ENCODE measurements around the gene ATP10A.
A peak's percentile ranks its signal among the peaks of the same experiment; 100 is the strongest.

ATP10A gene

DNA sequence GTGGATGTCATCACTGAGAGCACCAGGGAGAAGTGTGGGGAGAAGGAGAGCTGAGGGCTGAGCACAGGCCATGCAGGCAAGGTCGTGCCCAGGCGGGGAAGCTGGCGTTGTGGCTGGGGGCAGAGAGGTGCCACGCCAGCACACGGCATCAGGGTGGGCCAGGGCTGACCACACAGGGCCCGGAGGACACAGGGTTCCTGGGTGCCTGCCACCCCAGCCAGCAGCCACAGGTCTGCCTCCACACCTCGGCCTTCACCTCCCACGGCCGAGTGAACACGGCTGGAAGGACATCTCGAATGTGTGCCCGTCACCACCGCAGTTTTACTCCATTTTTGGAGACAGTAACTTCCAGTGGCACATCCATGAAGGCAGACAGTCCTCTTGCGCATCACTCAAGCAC, 77.1 kb downstream of the ATP10A start:
- H3K27ac ChIP-seq (ENCODE audit: low read length), result no peak overlapping the region
- no peak for DNase-seq (ENCODE audit: low read depth, low spot score)
- H3K4me1 ChIP-seq (ENCODE audit: control insufficient read depth, insufficient read depth, low read length), result no peaks in the 10 kb centered on the region
- no CpG with 5 or more reads among the region's 14 CpGs for WGBS (ENCODE audit: insufficient coverage, insufficient read length)
- H3K36me3 ChIP-seq (ENCODE audit: control insufficient read depth, insufficient read depth, low read length), result no peaks in the 10 kb centered on the region
- H3K9me3 ChIP-seq (ENCODE audit: control insufficient read depth, insufficient read depth, low read length), result no peaks in the 10 kb centered on the region
- no peaks in the 10 kb centered on the region for H3K27me3 ChIP-seq (ENCODE audit: control insufficient read depth, insufficient read depth, low read length)
- H3K4me3 ChIP-seq (ENCODE audit: low read length), result no peak overlapping the region

GRCh38 chr15:25785641-25786025, 77.5 kb downstream of the ATP10A start:
- no peak for DNase-seq (ENCODE audit: low read depth, low spot score)
- Histone ChIP-seq H3K4me3 (ENCODE audit: low read length) (no peak overlapping the region), H3K36me3 (ENCODE audit: control insufficient read depth, insufficient read depth, low read length) (no peaks in the 10 kb centered on the region), H3K4me1 (ENCODE audit: control insufficient read depth, insufficient read depth, low read length) (no peaks in the 10 kb centered on the region), H3K27ac (ENCODE audit: low read length) (no peak overlapping the region), H3K27me3 (ENCODE audit: control insufficient read depth, insufficient read depth, low read length) (no peaks in the 10 kb centered on the region), H3K9me3 (ENCODE audit: control insufficient read depth, insufficient read depth, low read length) (no peaks in the 10 kb centered on the region)
- whole genome bisulfite sequencing (ENCODE audit: insufficient coverage, insufficient read length), result no CpG with 5 or more reads among the region's 9 CpGs

DNA sequence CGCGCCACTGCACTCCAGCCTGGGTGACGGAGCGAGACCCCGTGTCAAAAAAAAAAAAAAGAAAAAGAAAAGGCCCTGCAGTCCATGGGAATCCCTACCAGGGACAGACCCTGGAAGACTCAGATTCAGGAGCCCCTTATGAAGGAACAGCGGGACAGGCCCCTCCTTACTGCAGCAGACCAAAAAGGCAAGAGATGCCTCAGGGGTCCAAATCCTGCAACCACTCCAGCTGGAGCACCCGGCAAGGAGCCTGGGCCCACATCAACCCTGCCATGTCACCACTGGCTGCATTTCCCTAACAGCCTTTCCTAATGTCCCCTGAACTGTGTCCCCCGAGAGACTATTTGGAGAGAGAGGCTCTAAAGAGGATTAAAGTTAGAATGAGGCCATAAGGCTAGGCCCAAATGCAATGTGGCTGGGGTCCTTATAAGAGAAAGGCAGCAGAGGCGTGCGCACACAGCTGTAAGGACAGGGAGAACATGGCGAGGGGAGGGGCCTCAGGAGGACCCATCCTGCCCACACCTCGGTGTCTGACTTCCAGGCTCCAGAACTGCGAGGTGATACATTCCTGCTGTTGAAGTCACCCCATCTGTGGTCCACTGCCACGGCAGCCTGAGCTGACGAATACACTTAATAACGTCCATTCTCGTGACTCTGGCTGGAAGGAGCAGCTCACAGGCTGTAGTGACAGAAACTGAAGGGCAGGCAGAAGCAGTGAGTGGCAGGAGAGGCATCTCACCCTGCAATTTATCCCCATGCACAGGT, 78.1 kb downstream of the ATP10A start:
- Histone ChIP-seq H3K4me3 (ENCODE audit: low read length) (no peak overlapping the region), H3K27me3 (ENCODE audit: control insufficient read depth, insufficient read depth, low read length) (no peaks in the 10 kb centered on the region), H3K9me3 (ENCODE audit: control insufficient read depth, insufficient read depth, low read length) (no peaks in the 10 kb centered on the region), H3K27ac (ENCODE audit: low read length) (no peak overlapping the region), H3K36me3 (ENCODE audit: control insufficient read depth, insufficient read depth, low read length) (no peaks in the 10 kb centered on the region), H3K4me1 (ENCODE audit: control insufficient read depth, insufficient read depth, low read length) (no peaks in the 10 kb centered on the region)
- no CpG with 5 or more reads among the region's 17 CpGs for WGBS (ENCODE audit: insufficient coverage, insufficient read length)
- DNase-seq (ENCODE audit: low read depth, low spot score), result no peak

DNA sequence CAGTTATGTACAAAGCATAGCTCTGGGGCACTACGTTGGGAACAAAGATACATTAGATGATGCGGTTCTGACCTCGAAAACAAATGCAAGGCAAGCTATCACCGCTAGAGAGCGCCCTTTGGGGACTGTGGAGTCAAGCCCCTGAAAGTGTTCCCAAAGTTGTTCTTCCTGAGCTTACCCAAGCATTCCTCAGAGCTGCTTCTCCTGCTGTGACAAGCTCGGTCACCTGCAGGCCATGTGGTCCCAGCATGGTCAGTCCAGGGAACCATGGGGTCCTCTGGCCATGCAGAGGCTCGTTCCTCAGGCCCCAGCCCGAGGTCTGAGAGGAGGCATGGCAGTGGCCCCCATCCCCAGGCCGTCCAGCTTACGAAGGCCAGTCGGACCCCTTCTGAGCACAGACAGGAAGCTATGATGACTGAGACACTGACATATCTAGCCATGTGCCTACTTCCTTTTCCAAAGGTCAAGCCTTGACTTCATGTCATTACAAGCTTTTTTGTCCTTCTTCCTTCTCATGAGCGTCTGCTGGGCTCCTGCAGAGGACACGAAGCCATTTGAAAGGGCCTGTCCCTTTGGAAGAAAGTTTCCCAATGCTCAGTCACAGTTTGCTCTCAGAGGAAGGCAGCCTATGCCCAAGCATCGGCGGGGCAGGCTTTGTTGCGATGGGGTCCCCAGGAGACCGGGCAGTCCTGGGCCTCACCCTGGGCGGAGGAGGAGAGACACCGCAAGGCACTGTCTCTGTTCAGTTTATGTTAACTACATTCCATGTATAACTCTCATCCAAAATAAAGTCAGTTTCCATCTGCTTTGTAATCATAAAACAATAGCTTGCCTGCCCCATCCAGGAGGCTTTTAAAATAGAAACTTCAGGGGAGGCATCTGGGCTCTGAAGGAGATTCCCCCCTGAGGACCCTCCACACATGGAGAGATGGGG, 79.3 kb downstream of the ATP10A start:
- DNase-seq (ENCODE audit: low read depth, low spot score), result peak; percentile 58

GRCh38 chr15:25783134-25783533, 80.0 kb downstream of the ATP10A start:
- H3K27ac ChIP-seq (ENCODE audit: low read length), result no peak overlapping the region

More for the DNA sequence above, 79.3 kb downstream of the ATP10A start:
- Histone ChIP-seq H3K27ac (ENCODE audit: low read length) (no peak overlapping the region), H3K9me3 (ENCODE audit: control insufficient read depth, insufficient read depth, low read length) (no peaks in the 10 kb centered on the region), H3K4me3 (ENCODE audit: low read length) (no peak overlapping the region), H3K36me3 (ENCODE audit: control insufficient read depth, insufficient read depth, low read length) (no peaks in the 10 kb centered on the region), H3K4me1 (ENCODE audit: control insufficient read depth, insufficient read depth, low read length) (no peaks in the 10 kb centered on the region), H3K27me3 (ENCODE audit: control insufficient read depth, insufficient read depth, low read length) (no peaks in the 10 kb centered on the region)
- no CpG with 5 or more reads among the region's 19 CpGs for WGBS (ENCODE audit: insufficient coverage, insufficient read length)

DNA sequence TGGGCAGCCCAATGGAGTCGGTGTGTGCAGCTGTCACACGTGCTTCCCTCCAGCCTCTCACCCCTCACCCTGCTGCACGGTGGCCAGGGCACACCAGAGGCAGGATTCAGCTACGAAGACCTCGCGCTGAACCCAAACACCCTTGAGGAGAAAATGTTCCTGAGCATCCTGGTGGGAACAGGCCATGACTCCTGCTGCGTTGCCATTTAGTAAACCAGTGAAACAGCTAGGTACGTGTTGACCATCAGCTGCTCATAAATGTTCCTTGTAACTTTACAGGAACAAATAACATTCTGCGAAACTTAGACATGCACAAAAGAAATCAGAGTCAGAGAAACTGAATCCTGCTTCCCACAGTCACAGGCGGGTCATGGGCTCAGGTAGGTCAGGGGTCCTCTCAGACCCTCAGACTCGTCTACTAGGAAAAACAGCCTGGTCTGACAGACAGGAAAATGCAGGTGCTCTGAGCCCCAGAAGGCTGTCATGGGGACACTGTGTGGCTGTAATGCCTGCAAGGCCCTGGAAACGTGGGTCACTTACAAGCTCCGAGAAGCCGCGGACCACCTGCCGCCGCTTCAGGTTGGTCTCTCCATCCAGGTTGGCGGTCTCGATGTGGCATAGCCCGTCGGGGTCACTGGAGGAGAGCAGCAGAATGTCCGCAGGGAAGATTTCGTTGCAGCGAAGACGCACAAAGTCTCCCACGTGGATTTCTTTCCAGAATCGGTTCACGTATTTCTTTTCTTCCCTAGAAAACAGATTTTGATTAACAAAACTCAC, 82.5 kb downstream of the ATP10A start:
- no peaks in the 10 kb centered on the region; the same call in 1 of the 2 replicates for H3K4me1 ChIP-seq (ENCODE audit: control insufficient read depth, insufficient read depth, low read length)
- no CpG with 5 or more reads among the region's 28 CpGs for WGBS (ENCODE audit: insufficient coverage, insufficient read length)
- no peak overlapping the region for H3K27ac ChIP-seq (ENCODE audit: low read length)
- DNase-seq (ENCODE audit: low read depth, low spot score), result no peak
- H3K27me3 ChIP-seq (ENCODE audit: control insufficient read depth, insufficient read depth, low read length), result no peaks in the 10 kb centered on the region
- H3K4me3 ChIP-seq (ENCODE audit: low read length), result no peak overlapping the region
- no peaks in the 10 kb centered on the region for H3K36me3 ChIP-seq (ENCODE audit: control insufficient read depth, insufficient read depth, low read length)
- no peaks in the 10 kb centered on the region for H3K9me3 ChIP-seq (ENCODE audit: control insufficient read depth, insufficient read depth, low read length)

More at GRCh38 chr15:25783134-25783533, 80.0 kb downstream of the ATP10A start:
- no peaks in the 10 kb centered on the region for H3K4me1 ChIP-seq (ENCODE audit: control insufficient read depth, insufficient read depth, low read length)
- 100% methylated on average over 1 of the region's 3 CpGs for WGBS (ENCODE audit: insufficient coverage, insufficient read length)
- no peaks in the 10 kb centered on the region for H3K27me3 ChIP-seq (ENCODE audit: control insufficient read depth, insufficient read depth, low read length)
- DNase-seq (ENCODE audit: low read depth, low spot score), result no peak
- H3K36me3 ChIP-seq (ENCODE audit: control insufficient read depth, insufficient read depth, low read length), result no peaks in the 10 kb centered on the region
- H3K9me3 ChIP-seq (ENCODE audit: control insufficient read depth, insufficient read depth, low read length), result no peaks in the 10 kb centered on the region
- H3K4me3 ChIP-seq (ENCODE audit: low read length), result no peak overlapping the region

GRCh38 chr15:25778161-25778560, 85.0 kb downstream of the ATP10A start:
- Histone ChIP-seq H3K36me3 (ENCODE audit: control insufficient read depth, insufficient read depth, low read length) (no peaks in the 10 kb centered on the region), H3K9me3 (ENCODE audit: control insufficient read depth, insufficient read depth, low read length) (no peaks in the 10 kb centered on the region), H3K4me3 (ENCODE audit: low read length) (no peak overlapping the region), H3K27me3 (ENCODE audit: control insufficient read depth, insufficient read depth, low read length) (no peaks in the 10 kb centered on the region), H3K27ac (ENCODE audit: low read length) (no peak overlapping the region), H3K4me1 (ENCODE audit: control insufficient read depth, insufficient read depth, low read length) (peaks cover 4% of the 10 kb centered on the region)
- DNase-seq (ENCODE audit: low read depth, low spot score), result no peak
- no CpG with 5 or more reads among the region's 1 CpG for WGBS (ENCODE audit: insufficient coverage, insufficient read length)

- no CpG with 5 or more reads among the region's 11 CpGs for WGBS (ENCODE audit: insufficient coverage, insufficient read length)
- Histone ChIP-seq H3K9me3 (ENCODE audit: control insufficient read depth, insufficient read depth, low read length) (no peaks in the 10 kb centered on the region), H3K27ac (ENCODE audit: low read length) (no peak overlapping the region), H3K36me3 (ENCODE audit: control insufficient read depth, insufficient read depth, low read length) (no peaks in the 10 kb centered on the region), H3K4me3 (ENCODE audit: low read length) (no peak overlapping the region), H3K27me3 (ENCODE audit: control insufficient read depth, insufficient read depth, low read length) (no peaks in the 10 kb centered on the region), H3K4me1 (ENCODE audit: control insufficient read depth, insufficient read depth, low read length) (peaks cover 4% of the 10 kb centered on the region)
- no peak for DNase-seq (ENCODE audit: low read depth, low spot score)
These were observed 86.1 kb downstream of the ATP10A start for GRCh38 chr15:25777037-25777436.

DNA sequence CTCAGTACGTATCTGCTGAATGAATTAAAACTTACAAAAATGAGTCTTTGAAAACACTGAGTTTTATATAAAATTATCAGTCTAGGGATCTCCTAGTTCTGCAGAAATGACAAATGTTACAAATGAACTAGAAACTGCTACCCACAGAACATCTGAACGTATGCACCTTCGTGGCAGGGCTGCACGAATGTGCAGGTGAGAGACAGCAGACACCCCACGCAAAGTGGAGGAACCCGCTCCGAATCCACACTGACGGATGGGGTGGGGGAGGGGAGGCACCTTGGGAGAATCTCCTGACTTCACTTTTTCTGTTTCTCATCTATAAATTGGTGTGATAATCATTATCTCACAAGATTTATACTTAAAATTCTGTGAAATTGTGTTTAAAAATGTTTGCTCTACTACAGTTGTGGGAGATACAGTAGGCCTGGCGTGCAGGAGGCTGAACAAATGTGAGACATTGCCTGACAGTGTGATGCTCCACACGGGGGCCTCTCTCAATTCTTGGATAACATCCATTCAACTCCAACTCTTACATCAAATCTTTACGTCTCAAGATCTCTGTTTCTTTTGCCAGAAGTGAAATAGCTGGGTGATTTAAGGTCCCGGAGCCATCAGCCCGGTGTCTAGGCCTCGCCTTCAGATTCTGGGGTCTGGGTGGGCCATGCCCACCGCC, 86.9 kb downstream of the ATP10A start:
- Histone ChIP-seq H3K9me3 (ENCODE audit: control insufficient read depth, insufficient read depth, low read length) (no peaks in the 10 kb centered on the region), H3K27ac (ENCODE audit: low read length) (no peak overlapping the region), H3K4me3 (ENCODE audit: low read length) (no peak overlapping the region), H3K36me3 (ENCODE audit: control insufficient read depth, insufficient read depth, low read length) (no peaks in the 10 kb centered on the region), H3K27me3 (ENCODE audit: control insufficient read depth, insufficient read depth, low read length) (no peaks in the 10 kb centered on the region), H3K4me1 (ENCODE audit: control insufficient read depth, insufficient read depth, low read length) (peaks cover 4% of the 10 kb centered on the region)
- no peak for DNase-seq (ENCODE audit: low read depth, low spot score)
- WGBS (ENCODE audit: insufficient coverage, insufficient read length), result no CpG with 5 or more reads among the region's 15 CpGs
